Colonic mucosa (tissue), 4 donors: Measurements from ENCODE around the gene SLAMF1. TPM values are rescaled to one million over a fixed set of nuclear protein-coding genes. Genes with fewer than 3 reads are reported as not detected.

Experiments used
- DNase-seq: peaks from one replicate; pipeline ENCODE4 v3.0.0-alpha.2; 2020
- H3K27ac ChIP-seq: fragments of 200-600 bp; one replicate; pipeline ENCODE4 v1.8.0; 2021
- H3K27me3 ChIP-seq: fragments of 200-600 bp; one replicate; pipeline ENCODE4 v1.8.0; 2021
- H3K36me3 ChIP-seq: fragments of 200-600 bp; one replicate; pipeline ENCODE4 v1.8.0; 2021
- H3K4me1 ChIP-seq: fragments of 200-600 bp; one replicate; pipeline ENCODE4 v1.8.0; 2021; ENCODE audit warnings: mild to moderate bottlenecking
- H3K4me3 ChIP-seq: fragments of 200-600 bp; one replicate; pipeline ENCODE4 v1.8.0; 2021
- H3K9ac ChIP-seq, 2 donors: one replicate each; pipeline ENCODE4 v1.7.0; 2013; ENCODE audit warnings: control low read depth in 2 of 2, low read depth in 2 of 2, low read length in 2 of 2
- H3K9me3 ChIP-seq: fragments of 200-600 bp; one replicate; pipeline ENCODE4 v1.8.0; 2021
- intact Hi-C: fragments of 100-400 bp; cut with DNase I; formaldehyde crosslinking; loops from one replicate; pipeline ENCODE4 v1.14.1; 2022
- total RNA-seq, 2 donors: library from RNA; stranded (reverse); fragmentation: NEBNext Ultra II Directional in 1 of 2; extraction: Animal tissue kit (Norgen Biotek cat#: 25700) in 1 of 2; gene quantifications; one replicate each; pipeline ENCODE4 v1.2.1, GENCODE V29; 2021
- TF ChIP-seq, protein P1 (sequence below): fragments of 200-600 bp; IDR thresholded peaks from one replicate; pipeline ENCODE4 v1.8.0; 2022; ENCODE audit warnings: antibody characterized with exemption, mild to moderate bottlenecking
- donor health status: healthy.
- donor health status: DM: no; HTN: no; CAD: no.
- donor health status: DM: no; HTN: no; CAD: no.

The SLAMF1 gene
- total RNA-seq, 2 donors from 2014 or later = 0.69 to 1.2 TPM

DNA sequence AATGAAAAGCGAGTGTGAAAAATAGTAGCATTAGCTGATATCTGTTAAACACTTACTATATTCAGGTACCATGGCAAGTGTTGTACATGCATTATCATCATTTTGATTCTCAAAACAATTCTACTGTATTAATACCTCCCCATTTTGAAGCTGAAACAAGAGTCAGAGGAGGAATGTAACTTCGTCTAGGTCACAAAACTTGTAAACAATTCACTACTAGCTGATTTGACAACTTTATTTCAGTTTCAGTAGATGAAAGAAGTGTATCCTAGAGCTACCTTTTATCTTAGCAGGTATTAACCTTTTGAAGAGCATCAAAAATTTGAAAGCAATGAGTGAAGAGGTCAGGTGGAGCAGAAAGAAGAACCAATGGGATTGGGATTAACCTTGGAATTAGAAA lies 69.2 kb downstream of the SLAMF1 start:
- Histone ChIP-seq H3K27me3 (no peaks in the 10 kb centered on the region), H3K9me3 (no peaks in the 10 kb centered on the region), H3K27ac (peak overlapping the region; percentile 4), H3K36me3 (no peaks in the 10 kb centered on the region), H3K4me1 (no peaks in the 10 kb centered on the region), H3K9ac (no peak overlapping the region), H3K4me3 (no peak overlapping the region)
- intact Hi-C loops = no loop called here
- DNase-seq = no peak
- TF ChIP-seq, protein P1, sequence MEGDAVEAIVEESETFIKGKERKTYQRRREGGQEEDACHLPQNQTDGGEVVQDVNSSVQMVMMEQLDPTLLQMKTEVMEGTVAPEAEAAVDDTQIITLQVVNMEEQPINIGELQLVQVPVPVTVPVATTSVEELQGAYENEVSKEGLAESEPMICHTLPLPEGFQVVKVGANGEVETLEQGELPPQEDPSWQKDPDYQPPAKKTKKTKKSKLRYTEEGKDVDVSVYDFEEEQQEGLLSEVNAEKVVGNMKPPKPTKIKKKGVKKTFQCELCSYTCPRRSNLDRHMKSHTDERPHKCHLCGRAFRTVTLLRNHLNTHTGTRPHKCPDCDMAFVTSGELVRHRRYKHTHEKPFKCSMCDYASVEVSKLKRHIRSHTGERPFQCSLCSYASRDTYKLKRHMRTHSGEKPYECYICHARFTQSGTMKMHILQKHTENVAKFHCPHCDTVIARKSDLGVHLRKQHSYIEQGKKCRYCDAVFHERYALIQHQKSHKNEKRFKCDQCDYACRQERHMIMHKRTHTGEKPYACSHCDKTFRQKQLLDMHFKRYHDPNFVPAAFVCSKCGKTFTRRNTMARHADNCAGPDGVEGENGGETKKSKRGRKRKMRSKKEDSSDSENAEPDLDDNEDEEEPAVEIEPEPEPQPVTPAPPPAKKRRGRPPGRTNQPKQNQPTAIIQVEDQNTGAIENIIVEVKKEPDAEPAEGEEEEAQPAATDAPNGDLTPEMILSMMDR = no peak

DNA sequence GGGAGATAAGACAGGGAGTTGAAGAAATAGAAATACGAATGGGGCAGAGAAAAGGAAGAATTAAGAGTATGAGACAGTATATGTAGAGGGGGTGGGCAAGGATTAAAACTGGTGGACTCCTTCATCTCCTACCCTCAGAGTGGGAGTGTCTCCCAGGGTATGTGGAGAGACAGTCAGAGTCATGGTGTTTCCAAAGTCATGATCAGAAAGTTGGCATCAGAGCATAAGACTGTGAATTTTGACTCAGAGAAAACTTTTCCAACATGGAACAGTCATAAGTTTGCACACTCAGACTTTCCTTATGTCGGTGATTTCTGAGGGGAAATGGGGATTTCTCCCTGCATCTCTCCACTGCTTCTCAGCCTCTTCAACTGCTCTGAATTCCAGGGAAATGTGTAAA lies 70.0 kb downstream of the SLAMF1 start:
- H3K27ac ChIP-seq = peak overlapping the region; percentile 4
- no peak overlapping the region for H3K9ac ChIP-seq
- intact Hi-C loops = no loop called here

DNA sequence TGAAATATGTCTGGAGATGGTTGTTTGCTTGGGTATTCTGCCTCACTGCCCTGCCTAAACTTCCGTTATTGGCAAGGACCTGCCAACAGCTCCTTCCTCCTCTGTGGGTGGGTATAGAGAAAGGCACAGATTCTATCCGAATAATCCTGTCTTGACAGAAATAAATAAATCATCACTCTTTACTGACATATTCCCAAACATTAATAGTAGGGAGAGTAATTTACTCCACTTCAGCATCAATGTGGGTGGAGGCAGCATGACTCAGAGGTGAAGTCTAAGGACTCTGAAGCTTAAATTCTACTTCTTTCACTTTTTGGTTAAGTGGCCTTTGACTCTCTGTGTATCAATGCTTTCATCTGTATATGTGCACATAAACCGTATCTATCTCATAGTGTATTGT lies 70.5 kb downstream of the SLAMF1 start:
- Histone ChIP-seq H3K9me3 (no peaks in the 10 kb centered on the region), H3K36me3 (no peaks in the 10 kb centered on the region), H3K9ac (no peak overlapping the region), H3K27ac (peak overlapping the region; percentile 53), H3K4me3 (no peak overlapping the region), H3K27me3 (no peaks in the 10 kb centered on the region), H3K4me1 (no peaks in the 10 kb centered on the region)
- intact Hi-C loops = no loop called here
- no peak for DNase-seq
- TF ChIP-seq, protein P1 = no peak

More for the DNA sequence above, 70.0 kb downstream of the SLAMF1 start:
- no peak overlapping the region for H3K4me3 ChIP-seq
- no peaks in the 10 kb centered on the region for H3K9me3 ChIP-seq
- DNase-seq = no peak
- H3K36me3 ChIP-seq = no peaks in the 10 kb centered on the region
- H3K27me3 ChIP-seq = no peaks in the 10 kb centered on the region
- TF ChIP-seq, protein P1 = no peak
- H3K4me1 ChIP-seq = no peaks in the 10 kb centered on the region

DNA sequence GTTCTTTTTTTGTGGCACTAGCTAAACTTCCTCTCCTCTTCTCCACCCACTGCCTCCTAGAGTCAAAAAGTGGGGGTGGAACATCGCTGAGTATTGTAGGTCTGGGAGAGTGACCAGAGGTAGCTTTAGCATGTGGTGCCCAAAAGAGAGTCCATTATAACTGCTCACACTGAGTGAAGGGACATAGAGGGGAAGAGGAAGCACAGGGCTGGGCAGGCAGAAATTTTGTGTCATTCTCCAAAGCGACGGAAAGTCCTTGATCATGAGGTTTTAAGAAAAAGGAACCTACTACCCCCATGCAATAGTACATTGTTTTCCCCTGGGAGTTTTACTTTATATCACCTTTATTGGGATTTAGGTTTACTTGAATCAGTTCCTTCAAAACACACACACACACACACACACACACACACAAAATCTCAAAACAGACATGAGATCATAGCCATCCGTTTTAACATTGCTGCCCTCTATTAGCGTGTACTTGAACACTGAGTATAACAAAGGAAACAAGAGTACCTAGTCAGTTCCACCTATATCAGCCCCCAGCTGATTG lies 71.7 kb downstream of the SLAMF1 start:
- H3K27ac ChIP-seq = peak overlapping the region; percentile 53
- intact Hi-C loops = no loop called here
- TF ChIP-seq, protein P1 = no peak
- H3K9me3 ChIP-seq = no peaks in the 10 kb centered on the region
- H3K27me3 ChIP-seq = no peaks in the 10 kb centered on the region
- H3K4me1 ChIP-seq = no peaks in the 10 kb centered on the region
- H3K36me3 ChIP-seq = no peaks in the 10 kb centered on the region
- no peak overlapping the region for H3K4me3 ChIP-seq
- no peak overlapping the region for H3K9ac ChIP-seq
- no peak for DNase-seq

DNA sequence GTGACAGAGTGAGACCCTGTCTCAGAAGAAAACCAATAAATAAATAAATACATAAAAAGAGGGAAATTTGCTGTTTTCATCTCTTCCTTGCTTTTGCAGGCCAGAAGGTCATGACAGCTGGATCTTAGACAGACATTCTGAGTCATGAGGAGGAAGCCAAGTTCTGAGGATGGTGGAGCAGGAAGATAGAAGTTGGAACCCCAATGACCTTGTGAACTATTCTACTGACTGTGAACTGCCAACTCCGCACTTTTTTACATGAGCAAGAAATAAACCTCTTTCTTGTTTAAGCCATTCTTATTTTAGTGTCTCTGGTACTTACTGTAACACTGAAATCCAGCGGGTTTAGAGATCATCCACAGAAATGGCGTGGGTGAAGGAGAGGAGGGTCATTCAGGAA lies 76.0 kb downstream of the SLAMF1 start:
- no peak for DNase-seq
- Histone ChIP-seq H3K9me3 (no peaks in the 10 kb centered on the region), H3K9ac (no peak overlapping the region), H3K36me3 (no peaks in the 10 kb centered on the region), H3K4me1 (no peaks in the 10 kb centered on the region), H3K27me3 (no peaks in the 10 kb centered on the region), H3K4me3 (no peak overlapping the region), H3K27ac (no peak overlapping the region)
- intact Hi-C loops = no loop called here
- TF ChIP-seq, protein P1 = no peak
